Measurements from ENCODE around the gene RAB11A. TPM values are rescaled to one million over a fixed set of nuclear protein-coding genes. Genes with fewer than 3 reads are reported as not detected.

RAB11A gene
- total RNA-seq, 1 experiment from 2014 or later: 263 TPM

DNA sequence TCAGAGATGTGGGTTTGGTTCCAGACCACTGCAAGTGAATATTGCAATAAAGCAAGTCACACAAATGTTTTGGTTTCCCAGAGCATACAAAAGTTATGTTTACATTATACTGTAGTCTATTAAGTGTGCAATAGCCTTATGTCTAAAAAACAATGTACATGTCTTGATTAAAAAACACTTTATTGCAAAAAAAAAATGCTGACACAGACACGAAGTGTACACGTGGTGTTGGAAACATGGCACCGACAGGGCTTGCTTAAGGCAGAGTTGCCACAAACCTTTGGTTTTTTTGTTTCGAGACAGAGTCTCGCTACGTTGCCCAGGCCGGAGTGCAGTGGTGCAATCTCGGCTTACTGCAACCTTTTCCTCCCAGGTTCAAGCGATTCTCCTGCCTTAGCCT is 50.1 kb downstream of the RAB11A start:
- Histone ChIP-seq H3K36me3 (ENCODE audit: control insufficient read depth, insufficient read depth, low read length) (no peaks in the 10 kb centered on the region), H3K27ac (ENCODE audit: low read length) (no peak overlapping the region), H3K9me3 (ENCODE audit: control insufficient read depth, insufficient read depth, low read depth, low read length) (no peaks in the 10 kb centered on the region), H3K4me1 (ENCODE audit: control insufficient read depth, insufficient read depth, low read length) (no peaks in the 10 kb centered on the region), H3K27me3 (ENCODE audit: control insufficient read depth, insufficient read depth, low read length) (no peaks in the 10 kb centered on the region), H3K4me3 (ENCODE audit: low read depth in 2 of 2, low read length in 2 of 2) (no peak overlapping the region)
- intact Hi-C loops (cut with micrococcal nuclease; ENCODE audit: unreplicated experiment) (no loop called here), in situ Hi-C loops (cut with HindIII; ENCODE audit: low pct_unique_long_range_greater_than_20kb, low sequenced_read_pairs) (no loop called here)
- no peak for DNase-seq (ENCODE audit: low read depth, low spot score)
- no TSS peak for BruUV-seq (replicated peaks)
- ATAC-seq: no peak
- ChIA-PET POLR2A (no interaction called here), CTCF (no interaction called here)
- TF ChIP-seq, protein P1, sequence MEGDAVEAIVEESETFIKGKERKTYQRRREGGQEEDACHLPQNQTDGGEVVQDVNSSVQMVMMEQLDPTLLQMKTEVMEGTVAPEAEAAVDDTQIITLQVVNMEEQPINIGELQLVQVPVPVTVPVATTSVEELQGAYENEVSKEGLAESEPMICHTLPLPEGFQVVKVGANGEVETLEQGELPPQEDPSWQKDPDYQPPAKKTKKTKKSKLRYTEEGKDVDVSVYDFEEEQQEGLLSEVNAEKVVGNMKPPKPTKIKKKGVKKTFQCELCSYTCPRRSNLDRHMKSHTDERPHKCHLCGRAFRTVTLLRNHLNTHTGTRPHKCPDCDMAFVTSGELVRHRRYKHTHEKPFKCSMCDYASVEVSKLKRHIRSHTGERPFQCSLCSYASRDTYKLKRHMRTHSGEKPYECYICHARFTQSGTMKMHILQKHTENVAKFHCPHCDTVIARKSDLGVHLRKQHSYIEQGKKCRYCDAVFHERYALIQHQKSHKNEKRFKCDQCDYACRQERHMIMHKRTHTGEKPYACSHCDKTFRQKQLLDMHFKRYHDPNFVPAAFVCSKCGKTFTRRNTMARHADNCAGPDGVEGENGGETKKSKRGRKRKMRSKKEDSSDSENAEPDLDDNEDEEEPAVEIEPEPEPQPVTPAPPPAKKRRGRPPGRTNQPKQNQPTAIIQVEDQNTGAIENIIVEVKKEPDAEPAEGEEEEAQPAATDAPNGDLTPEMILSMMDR (IDR thresholded peaks at IDR 0.05): no peak
- TF ChIP-seq POLR2AphosphoS5 (IDR thresholded peaks at IDR 0.05; ENCODE audit: low read depth, low read length) (no peak), TCF7L2 (IDR thresholded peaks at IDR 0.05; ENCODE audit: low read depth, low read length) (no peak), SIN3A (IDR thresholded peaks at IDR 0.05; ENCODE audit: borderline replicate concordance, insufficient read depth, low read depth, low read length) (no peak)
- TF ChIP-seq, protein P2, sequence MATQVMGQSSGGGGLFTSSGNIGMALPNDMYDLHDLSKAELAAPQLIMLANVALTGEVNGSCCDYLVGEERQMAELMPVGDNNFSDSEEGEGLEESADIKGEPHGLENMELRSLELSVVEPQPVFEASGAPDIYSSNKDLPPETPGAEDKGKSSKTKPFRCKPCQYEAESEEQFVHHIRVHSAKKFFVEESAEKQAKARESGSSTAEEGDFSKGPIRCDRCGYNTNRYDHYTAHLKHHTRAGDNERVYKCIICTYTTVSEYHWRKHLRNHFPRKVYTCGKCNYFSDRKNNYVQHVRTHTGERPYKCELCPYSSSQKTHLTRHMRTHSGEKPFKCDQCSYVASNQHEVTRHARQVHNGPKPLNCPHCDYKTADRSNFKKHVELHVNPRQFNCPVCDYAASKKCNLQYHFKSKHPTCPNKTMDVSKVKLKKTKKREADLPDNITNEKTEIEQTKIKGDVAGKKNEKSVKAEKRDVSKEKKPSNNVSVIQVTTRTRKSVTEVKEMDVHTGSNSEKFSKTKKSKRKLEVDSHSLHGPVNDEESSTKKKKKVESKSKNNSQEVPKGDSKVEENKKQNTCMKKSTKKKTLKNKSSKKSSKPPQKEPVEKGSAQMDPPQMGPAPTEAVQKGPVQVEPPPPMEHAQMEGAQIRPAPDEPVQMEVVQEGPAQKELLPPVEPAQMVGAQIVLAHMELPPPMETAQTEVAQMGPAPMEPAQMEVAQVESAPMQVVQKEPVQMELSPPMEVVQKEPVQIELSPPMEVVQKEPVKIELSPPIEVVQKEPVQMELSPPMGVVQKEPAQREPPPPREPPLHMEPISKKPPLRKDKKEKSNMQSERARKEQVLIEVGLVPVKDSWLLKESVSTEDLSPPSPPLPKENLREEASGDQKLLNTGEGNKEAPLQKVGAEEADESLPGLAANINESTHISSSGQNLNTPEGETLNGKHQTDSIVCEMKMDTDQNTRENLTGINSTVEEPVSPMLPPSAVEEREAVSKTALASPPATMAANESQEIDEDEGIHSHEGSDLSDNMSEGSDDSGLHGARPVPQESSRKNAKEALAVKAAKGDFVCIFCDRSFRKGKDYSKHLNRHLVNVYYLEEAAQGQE (IDR thresholded peaks at IDR 0.05; ENCODE audit: insufficient read depth in 1 of 2, low read depth in 2 of 2, low read length in 1 of 2): no peak

DNA sequence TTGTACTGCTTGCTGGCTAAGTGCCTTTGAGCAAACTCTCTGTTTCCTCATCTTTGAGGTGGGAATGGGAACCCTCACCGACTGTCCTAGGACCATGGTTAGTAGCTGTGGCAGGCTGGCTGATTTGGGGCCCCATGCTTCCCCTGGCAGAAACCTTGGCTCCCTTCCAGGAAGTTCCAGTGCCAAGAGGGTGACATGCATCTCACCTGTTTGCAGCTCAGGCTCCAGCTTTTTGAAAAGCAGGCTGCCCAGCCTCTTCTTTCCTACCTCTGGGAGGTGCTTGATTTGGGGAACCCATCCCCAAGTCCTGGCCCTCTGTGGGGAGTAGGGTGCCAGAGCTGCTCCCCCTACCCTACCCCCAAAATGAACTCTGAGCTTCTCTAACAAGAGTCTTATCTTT is 50.8 kb downstream of the RAB11A start:
- in situ Hi-C loops (cut with HindIII; ENCODE audit: low pct_unique_long_range_greater_than_20kb, low sequenced_read_pairs) (no loop called here), intact Hi-C loops (cut with micrococcal nuclease; ENCODE audit: unreplicated experiment) (no loop called here)
- H3K27ac ChIP-seq (ENCODE audit: low read length): no peak overlapping the region
- ChIA-PET CTCF (no interaction called here), POLR2A (no interaction called here)
- no peaks in the 10 kb centered on the region for H3K9me3 ChIP-seq (ENCODE audit: control insufficient read depth, insufficient read depth, low read depth, low read length)
- H3K27me3 ChIP-seq (ENCODE audit: control insufficient read depth, insufficient read depth, low read length): no peaks in the 10 kb centered on the region
- H3K4me1 ChIP-seq (ENCODE audit: control insufficient read depth, insufficient read depth, low read length): no peaks in the 10 kb centered on the region
- no TSS peak for BruUV-seq (replicated peaks)
- DNase-seq (ENCODE audit: low read depth, low spot score) (no peak), ATAC-seq (no peak)
- H3K36me3 ChIP-seq (ENCODE audit: control insufficient read depth, insufficient read depth, low read length): no peaks in the 10 kb centered on the region
- H3K4me3 ChIP-seq (ENCODE audit: low read depth in 2 of 2, low read length in 2 of 2): no peak overlapping the region
- TF ChIP-seq SIN3A (IDR thresholded peaks at IDR 0.05; ENCODE audit: borderline replicate concordance, insufficient read depth, low read depth, low read length) (no peak), TCF7L2 (IDR thresholded peaks at IDR 0.05; ENCODE audit: low read depth, low read length) (no peak), POLR2AphosphoS5 (IDR thresholded peaks at IDR 0.05; ENCODE audit: low read depth, low read length) (no peak)
- TF ChIP-seq, protein P2 (IDR thresholded peaks at IDR 0.05; ENCODE audit: insufficient read depth in 1 of 2, low read depth in 2 of 2, low read length in 1 of 2): no peak
- TF ChIP-seq, protein P1 (IDR thresholded peaks at IDR 0.05): no peak

Measured in Panc1 (cell line).